Measurements from ENCODE around the gene ITPA.

ITPA gene

DNA sequence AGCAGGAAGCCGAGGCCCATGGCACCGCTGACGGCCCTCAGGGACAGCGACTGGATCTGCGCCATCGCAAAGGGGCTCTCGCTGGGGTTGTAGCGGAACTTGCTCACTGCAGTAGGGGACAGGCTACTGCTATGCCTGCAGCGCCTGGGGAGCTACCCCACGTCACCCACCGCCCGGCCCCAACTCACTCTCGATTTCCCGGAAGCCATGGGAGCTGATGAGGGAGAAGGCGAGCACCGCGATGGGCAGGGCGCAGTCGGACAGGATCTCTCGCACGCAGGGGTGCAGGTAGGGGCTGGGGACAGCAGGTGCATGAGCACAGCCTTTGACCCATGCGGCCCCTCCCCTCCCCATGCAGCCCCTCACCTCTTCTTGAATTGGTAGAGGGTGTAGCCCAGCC lies 19.9 kb downstream of the ITPA start:
- no peak for DNase-seq (ENCODE audit: low read depth)

DNA sequence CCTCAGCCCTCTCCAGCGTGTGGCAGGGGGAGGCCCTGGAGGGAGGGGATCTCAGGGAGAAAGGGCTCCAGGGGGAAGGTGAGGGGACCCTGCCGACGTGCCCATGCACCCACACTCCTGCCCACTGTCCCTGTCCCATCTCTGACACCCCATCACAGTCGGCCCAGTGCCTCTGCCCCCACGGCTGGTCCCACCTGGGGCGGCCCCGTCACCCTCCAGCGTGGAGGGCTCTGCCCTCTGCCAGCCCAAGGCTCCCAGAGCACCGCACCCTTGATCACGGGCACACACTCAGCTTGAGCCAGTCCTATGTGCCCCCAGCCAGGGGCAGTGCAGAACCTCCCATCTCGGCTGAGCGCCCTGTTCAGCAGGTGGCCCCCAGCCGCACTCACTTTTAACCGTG lies 20.5 kb downstream of the ITPA start:
- no peak for DNase-seq (ENCODE audit: low read depth)

- DNase-seq (ENCODE audit: low read depth) = no peak
Measured at GRCh38 chr20:3231116-3231515, 21.8 kb downstream of the ITPA start.

DNA sequence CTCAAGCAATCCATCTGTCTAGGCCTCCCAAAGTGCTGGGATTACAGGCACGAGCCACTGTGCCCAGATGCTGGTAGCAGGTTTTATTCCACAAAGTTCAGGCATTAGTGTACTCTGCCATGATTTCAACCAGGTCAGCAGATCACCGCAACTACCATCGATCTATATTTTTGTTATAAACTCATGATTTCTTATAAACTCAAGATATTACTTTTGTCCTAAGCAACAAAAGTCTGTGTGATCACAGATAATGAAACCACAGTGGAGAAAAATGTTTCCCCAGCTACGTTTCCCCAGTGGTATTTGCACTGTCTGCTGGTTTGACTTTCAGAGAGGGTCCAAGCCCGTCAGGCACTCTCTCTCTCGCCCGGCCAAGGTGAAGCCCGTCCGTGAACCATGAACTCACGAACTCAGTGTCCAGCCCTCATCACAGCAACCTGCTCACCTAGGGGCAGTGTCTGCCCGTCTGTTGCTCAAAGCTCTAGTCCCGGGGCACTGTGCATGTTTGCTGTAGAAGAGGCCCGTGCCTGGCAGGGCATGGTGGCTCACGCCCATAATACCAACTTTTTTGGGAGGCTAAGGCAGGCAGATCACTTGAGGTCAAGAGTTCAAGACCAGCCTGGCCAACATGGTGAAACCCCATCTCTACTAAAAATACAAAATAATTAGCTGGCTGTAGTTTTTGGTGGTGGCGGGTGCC lies 22.7 kb downstream of the ITPA start:
- DNase-seq (ENCODE audit: low read depth) = no peak

DNA sequence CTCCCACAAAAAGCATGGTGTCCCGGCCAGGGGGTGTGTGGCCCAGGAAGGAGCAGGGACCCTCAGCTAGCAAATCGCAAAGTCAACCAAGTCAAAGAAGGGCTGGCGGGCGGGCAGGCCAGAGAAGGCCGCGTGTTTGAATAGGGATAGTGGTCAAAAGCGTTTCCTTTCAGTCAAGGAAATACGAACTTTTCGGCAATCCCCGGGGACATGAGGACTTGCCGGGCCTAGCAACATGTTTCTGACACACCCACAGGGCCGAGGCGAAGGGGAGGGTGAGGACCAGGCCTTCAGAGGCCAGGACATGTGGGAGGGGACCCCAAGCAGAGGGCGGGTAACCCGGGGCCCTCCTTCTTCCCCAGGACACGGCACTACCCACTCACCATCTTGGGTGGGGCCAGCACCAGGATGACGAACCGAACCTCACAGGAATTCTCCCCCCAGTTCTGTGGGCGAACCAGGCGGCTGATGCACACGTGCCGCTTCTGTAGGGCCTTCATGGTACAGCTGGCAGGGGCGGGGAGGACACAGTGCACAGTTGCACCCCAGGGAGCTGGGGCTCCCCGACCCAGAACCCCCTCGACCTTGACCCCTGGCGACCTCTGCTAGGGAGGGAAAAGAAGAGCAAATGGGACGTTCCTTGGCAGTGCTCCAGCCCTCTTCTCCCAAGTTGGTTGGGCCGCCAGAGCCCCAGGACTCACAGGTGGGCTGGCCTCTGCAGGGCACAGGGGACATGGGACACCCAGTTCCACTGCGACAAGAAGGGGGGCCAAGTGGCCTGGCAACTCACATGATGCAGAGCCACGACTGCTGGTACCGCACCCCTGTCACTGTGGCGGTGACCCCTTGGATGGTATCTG lies 24.1 kb downstream of the ITPA start:
- no peak for DNase-seq (ENCODE audit: low read depth)

DNA sequence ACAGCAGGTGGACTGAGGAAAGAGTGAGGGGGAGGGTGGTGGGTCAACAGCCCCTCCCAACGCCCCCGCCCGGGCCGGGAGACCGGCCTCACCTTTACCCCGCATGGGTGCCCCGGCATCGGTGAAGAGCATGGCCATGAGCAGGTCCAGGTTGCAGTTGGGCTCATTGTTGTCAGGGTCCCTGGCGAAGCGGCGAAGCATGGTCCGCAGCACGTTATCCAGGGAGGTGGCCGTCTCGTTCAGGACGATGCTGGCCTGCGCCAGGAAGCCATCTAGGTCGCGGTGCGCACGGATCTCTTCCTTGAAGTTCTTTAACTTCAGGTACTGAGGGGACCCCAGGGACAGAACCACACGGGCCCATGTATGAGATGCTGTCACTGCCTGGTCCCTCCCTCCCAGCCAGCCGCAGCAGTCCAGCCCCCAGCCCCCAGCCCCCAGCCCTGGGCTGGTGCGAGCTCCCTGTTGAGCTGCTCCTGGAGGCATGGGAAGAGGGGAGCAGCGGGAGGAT lies 24.7 kb downstream of the ITPA start:
- DNase-seq (ENCODE audit: low read depth) = no peak

DNA sequence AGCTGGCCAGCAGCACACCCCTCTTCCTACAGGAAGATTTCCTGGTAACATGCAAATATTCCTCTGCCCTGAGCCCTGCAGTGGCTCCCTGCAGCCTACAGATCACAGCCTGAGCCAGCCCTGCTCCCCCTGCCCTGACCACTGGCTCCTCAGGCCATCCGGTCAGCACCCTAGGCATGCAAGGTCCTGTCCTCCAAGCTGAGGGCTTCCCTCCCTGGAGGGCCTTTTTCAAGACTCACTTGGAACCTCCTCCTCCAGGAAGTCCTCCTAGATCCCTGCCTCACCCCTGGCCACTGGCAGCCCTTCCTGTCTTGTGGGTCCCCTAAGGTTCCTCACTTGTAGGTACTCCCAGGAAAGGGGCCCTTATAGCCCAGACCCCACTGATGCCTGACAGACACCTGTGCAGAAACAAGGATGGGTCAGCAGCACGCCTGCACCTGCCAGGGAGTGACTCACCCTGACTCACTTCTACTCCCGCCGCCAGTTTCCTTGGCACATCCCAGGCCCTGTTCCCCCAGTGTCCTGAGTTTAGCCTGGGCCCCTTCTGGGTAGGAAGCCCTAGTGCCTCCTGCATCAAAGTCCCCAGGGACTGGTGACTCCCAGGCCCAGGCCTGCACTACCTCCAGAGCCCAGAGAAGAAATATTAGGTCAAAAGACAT lies 26.5 kb downstream of the ITPA start:
- DNase-seq (ENCODE audit: low read depth) = no peak

GRCh38 chr20:3237011-3237957 lies 28.0 kb downstream of the ITPA start:
- DNase-seq (ENCODE audit: low read depth) = no peak

DNA sequence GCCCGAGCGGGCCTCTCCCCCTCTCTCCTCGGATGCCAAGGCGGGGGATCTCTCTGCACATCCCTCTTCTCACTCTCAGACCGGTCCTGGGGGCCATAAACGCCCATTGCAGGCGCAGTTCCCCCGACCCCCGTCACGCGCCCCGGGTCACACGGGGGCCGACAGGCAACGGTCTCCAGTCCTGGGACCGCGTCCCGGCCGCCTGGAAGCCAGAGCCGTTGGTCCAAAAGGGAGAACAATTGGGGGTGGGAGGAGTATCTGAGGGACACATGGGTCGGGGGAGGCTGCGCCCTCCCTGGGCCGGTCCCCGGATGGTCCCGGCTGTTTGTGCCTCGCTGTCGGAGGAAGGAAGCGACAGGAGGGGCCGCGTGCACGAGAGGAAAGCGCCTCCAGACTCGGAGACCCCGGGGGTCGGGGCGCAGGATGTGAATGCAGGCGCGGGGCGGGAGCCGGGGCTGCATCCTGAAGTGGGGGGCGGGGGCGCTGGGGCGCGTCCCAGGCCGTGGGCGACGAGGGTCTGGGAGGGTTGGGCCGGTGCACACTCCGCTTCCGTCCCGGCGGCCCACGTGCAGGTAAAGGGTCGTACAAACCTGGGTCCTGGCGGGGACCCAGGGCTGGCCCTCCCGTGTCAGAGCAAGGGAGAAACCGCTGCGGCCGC lies 28.8 kb downstream of the ITPA start:
- DNase-seq (ENCODE audit: low read depth) = no peak

- DNase-seq (ENCODE audit: low read depth) = no peak
Measured at GRCh38 chr20:3238616-3239025, 29.3 kb downstream of the ITPA start.

DNA sequence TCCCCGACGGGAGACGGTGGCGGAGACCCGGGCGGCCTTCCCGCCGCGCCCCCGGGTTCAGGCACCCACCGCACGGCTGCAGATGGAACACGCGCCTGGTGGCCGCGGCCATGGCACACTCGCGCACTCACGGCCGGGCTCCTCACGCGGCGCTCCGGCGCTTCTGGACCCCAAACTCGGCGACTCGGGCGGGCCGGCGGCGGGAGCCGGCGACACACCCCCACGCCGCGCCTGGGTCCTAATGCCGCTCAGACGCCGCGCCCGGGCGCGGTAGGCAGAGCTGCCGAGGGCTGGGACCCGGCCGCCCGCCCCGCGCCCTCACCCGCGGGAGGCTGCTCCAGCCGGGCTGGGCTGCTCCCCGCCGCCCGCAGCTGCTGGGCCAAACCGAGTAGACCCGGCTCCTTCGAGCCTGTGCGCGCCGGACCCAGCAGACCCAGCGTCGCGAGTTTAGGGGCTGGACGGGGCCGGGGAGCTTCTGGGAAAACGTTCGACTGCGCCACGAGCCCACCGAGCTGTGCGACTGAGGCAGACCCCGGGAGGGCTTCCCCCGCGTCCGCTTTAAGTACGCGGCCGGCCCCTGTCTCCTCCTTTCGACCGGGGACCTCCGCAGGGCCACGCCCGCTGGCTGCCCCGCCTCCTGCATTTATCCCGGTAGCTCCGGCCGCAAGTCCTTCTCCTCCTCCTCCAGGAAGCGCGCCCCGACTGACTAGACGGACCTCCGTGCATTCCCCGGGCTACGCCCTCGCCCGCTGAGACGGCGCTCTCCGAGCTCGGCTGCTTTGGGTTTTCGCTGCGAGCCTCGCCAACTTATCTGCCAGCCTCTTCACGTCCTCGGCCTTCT lies 29.9 kb downstream of the ITPA start, which contains the start of gene SLC4A11:
TSS of gene SLC4A11 (minus strand) at position 165 of the 841 bp plus-strand sequence. CDS start at position 112, 53 bp downstream.
- no peak for DNase-seq (ENCODE audit: low read depth)

DNA sequence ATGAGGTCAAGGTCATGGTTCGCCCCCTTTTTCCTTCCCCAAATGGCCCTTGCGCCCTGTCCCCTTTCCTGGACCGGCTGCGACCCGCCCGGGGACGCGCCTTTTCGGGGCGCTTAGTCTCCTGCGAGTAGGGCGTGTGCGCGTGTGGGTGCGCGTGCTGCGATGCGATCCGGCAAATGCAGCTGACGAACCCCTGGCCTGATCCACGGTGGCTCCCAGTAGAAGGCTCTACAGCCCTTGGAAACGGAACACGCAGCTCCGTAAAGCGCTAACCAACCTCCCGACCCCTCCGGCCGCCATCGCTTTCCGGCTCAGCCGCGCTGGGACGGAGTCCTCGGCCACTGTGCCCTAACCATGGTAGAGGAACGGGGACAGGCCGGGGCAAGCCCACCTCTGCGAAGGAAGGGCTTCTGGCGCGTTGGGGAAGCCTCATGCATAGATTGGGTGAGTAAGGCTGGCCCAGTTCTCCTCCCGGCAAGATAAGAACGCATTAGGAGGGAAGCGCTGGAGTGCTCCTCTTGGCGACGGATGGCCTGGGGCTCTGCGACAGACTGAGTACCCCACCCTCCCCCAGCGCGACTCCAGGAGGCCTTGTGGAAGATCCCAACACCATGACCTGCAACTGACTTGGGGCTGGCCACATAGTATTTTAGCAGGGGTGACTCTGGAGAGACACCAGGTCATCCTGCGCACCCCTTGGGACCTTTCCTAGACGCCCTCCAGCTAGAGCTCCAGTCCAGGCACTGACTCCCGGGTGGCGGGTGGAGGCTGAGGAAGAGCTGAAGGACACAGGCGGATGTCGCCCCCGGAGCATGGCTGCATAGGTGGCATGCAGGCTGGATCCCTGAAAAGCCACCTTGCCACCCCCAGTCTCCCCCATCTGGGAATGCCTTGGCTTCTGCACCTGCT lies 30.8 kb downstream of the ITPA start:
- DNase-seq (ENCODE audit: low read depth) = no peak

- DNase-seq (ENCODE audit: low read depth) = no peak
Measured at GRCh38 chr20:3240776-3241363, 31.6 kb downstream of the ITPA start.

GRCh38 chr20:3242172-3242692 lies 32.9 kb downstream of the ITPA start:
- DNase-seq (ENCODE audit: low read depth) = no peak

DNA sequence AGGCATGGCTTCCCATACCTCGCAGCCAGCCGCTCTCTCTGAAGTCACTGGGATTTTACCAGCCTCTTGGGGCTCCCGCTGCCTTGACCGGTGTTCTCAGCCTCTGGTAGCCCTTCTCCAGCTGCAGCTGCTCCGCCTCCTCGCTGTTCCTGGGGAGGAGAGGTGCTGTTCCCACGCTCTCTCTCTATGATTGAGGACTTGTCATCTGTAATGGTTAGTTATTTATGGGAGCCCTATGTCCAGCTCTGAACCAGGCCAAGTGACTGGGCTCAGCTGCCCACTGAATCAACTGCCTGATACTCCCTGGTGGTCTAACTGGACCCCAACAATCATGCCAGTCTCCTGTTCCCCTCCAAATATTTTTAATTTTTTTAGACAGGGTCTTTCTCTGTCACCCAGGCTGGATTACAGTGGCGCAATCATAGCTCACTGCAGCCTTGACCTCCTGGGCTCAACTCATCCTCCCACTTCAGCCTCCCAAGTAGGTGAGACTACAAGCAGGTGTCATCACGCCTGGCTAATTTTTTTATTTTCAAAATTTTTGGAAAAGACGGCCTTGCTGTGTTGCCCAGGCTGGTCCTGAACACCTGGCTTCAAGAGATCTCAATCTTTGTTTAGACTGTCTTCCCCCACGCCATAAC lies 34.5 kb downstream of the ITPA start:
- no peak for DNase-seq (ENCODE audit: low read depth)

DNA sequence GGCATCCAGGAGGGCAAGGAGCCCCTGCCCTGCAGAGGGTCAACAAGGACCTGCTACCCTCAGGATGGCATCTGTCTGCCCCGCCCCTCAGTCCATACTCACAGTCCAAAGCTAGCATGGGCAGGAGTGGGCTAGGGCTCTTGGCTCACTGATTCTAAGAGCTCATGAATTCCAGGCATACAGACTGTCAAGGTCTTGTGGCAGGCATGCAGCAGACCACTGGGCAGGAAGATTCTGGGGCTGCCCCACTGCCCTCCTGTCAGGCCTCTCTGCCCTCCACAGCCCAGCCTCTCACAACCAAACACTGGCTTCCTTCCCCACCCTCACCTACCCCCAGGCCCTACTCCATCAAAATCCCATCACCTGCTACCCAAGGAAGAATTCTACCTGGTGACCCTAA lies 35.3 kb downstream of the ITPA start:
- no peak for DNase-seq (ENCODE audit: low read depth)

DNA sequence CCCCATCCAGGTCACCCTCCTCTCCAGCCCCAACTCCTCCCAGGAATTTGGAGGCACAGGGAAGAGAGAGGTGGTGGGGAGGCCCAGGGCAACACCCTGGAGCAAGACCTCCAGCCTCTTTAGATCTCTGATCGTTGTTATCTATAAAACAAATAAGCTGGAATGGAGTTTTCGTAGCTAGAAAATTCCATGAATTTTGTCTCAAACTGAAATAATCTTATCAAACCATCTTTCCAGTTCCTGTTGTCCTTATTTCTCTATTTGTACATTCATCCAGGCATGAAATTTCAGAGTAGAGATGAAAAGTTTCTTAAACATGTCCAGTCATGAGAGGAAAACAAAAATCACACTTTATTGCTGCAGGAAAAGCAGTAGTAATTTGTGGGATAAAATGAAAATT lies 35.9 kb downstream of the ITPA start:
- no peak for DNase-seq (ENCODE audit: low read depth)

GRCh38 chr20:3245711-3246110 lies 36.4 kb downstream of the ITPA start:
- DNase-seq (ENCODE audit: low read depth) = no peak

Data from activated T-cell treated with anti-CD3 and anti-CD28 coated beads for 24 hours (primary cell).